Measurements from ENCODE around the gene TEK. TPM values are rescaled to one million over a fixed set of nuclear protein-coding genes. Genes with fewer than 3 reads are reported as not detected.

The TEK gene
- total and polyA plus RNA-seq, 10 of the 15 experiments (the other 5 are each of a cell fraction or from before 2014, with no cell fraction given): not detected

DNA sequence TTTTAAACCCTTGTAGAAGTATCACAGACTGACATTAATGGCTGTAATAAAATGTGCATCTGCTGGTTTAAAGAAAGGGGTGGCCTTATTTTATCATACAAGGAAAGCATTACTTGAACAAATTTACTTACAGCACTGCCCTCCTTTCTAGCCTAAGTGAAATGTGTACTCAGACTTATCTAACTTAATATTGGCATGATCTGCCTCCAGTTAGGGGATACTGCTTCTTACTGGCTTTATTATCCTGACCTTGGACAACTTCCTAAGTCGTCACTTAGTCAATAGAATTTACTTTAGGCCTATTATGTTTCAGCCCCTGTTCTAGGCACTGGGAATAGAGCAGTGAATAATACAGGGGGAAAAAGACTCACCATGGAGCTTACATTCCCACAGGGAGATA, 79.4 kb downstream of the TEK start:
- WGBS (ENCODE audit: insufficient coverage, insufficient replicate concordance, low lambda C conversion rate, missing lambda C conversion rate): 0% methylated on average over 1 of the region's 1 CpG
- DNase-seq (ENCODE audit: low read depth, low spot score) (no peak), ATAC-seq (no peak), FAIRE-seq (no peak)
- no peaks in the 10 kb centered on the region for H3K27me3 ChIP-seq (replicated peaks in 1 of 2; ENCODE audit: control insufficient read depth in 2 of 2, insufficient read depth in 2 of 2, low read length in 1 of 2)
- H3K79me2 ChIP-seq (ENCODE audit: control insufficient read depth, insufficient read depth, low read length): no peaks in the 10 kb centered on the region
- ChIA-PET CTCF (no interaction called here), RAD21 (ENCODE audit: unreplicated experiment) (no interaction called here), POLR2A (no interaction called here), SMC1A (ENCODE audit: uncharacterized antibody, unreplicated experiment) (no interaction called here)
- H2AFZ ChIP-seq (ENCODE audit: control insufficient read depth, low read depth, low read length): no peak overlapping the region
- H3K27ac ChIP-seq (ENCODE audit: control insufficient read depth, insufficient read depth): no peak overlapping the region
- H3K9me3 ChIP-seq (replicated peaks; ENCODE audit: control insufficient read depth, insufficient read depth, low read length): no peaks in the 10 kb centered on the region
- H3K4me1 ChIP-seq (ENCODE audit: control insufficient read depth, insufficient read depth, low read length): no peaks in the 10 kb centered on the region
- H3K4me3 ChIP-seq: no peak overlapping the region
- no peaks in the 10 kb centered on the region for H3K36me3 ChIP-seq (ENCODE audit: control insufficient read depth in 2 of 2, insufficient read depth in 2 of 2, low read length in 1 of 2)
- BruUV-seq (replicated peaks): no TSS peak
- no peak overlapping the region for H3K4me2 ChIP-seq (ENCODE audit: control insufficient read depth, insufficient read depth)
- no peak for TF ChIP-seq MYB (IDR thresholded peaks at IDR 0.05; ENCODE audit: borderline replicate concordance, low read depth, low read length)
- no peak for TF ChIP-seq BRCA1 (IDR thresholded peaks at IDR 0.05; ENCODE audit: low read depth, low read length)
- no peak for TF ChIP-seq STAT1 (conservative IDR thresholded peaks at IDR 0.05)
- TF ChIP-seq NR2F1 (conservative IDR thresholded peaks at IDR 0.05): no peak
- TF ChIP-seq EP300 (IDR thresholded peaks at IDR 0.05; ENCODE audit: borderline replicate concordance in 1 of 2, control insufficient read depth in 1 of 2, low read depth in 2 of 2, low read length in 2 of 2): no peak
- no peak for TF ChIP-seq KDM1A (IDR thresholded peaks at IDR 0.05; ENCODE audit: borderline replicate concordance)
- TF ChIP-seq NRF1 (conservative IDR thresholded peaks at IDR 0.05; ENCODE audit: low read depth, low read length): no peak
- no peak for TF ChIP-seq GABPA (IDR thresholded peaks at IDR 0.05; ENCODE audit: low read depth)
- no peak for TF ChIP-seq IKZF1 (conservative IDR thresholded peaks at IDR 0.05)
- H3K9ac ChIP-seq (ENCODE audit: control insufficient read depth, insufficient read depth, low read length): no peak overlapping the region
- in situ Hi-C loops (cut with MboI) (no loop called here), intact Hi-C loops (cut with micrococcal nuclease; ENCODE audit: unreplicated experiment) (no loop called here)
- no peaks in the 10 kb centered on the region for H4K20me1 ChIP-seq (ENCODE audit: control insufficient read depth, insufficient read depth)

DNA sequence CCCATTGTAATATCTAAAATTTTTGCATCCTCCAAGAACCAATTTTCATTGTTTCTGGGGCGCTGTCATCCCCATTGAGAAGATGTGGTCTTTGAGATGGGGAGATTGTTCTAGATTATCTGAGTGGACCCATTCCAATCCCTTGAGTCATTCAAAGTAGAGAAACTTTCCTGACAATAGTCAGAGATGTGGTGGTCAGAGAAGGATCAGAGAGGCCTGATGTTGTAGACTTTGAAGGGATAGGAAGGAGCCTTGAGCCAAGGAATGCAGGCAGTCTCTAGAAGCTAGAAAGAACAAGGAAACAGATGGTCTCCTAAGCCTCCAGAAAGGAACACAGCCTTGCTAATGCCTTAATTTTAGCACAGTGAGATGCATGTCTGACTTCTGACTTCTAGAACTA, 80.4 kb downstream of the TEK start:
- TF ChIP-seq LARP7 (IDR thresholded peaks at IDR 0.05) (no peak), BRCA1 (IDR thresholded peaks at IDR 0.05; ENCODE audit: low read depth, low read length) (no peak), MEF2B (IDR thresholded peaks at IDR 0.05; ENCODE audit: partially characterized antibody, poor library complexity, severe bottlenecking) (no peak), SMC3 (IDR thresholded peaks at IDR 0.05; ENCODE audit: borderline replicate concordance, low read length) (no peak), MTA3 (IDR thresholded peaks at IDR 0.05; ENCODE audit: borderline replicate concordance, low read length) (no peak)
- CTCF ChIA-PET: no interaction called here
- ATAC-seq (no peak), FAIRE-seq (no peak), DNase-seq (ENCODE audit: low read depth, low spot score) (no peak)
- no peak overlapping the region for H3K27ac ChIP-seq (ENCODE audit: control insufficient read depth, insufficient read depth)
- no peak overlapping the region for H2AFZ ChIP-seq (ENCODE audit: control insufficient read depth, low read depth, low read length)
- 0% methylated on average over 1 of the region's 1 CpG for WGBS (ENCODE audit: insufficient coverage, insufficient replicate concordance, low lambda C conversion rate, missing lambda C conversion rate)
- no peaks in the 10 kb centered on the region for H4K20me1 ChIP-seq (ENCODE audit: control insufficient read depth, insufficient read depth)
- POLR2A ChIA-PET: no interaction called here
- no peaks in the 10 kb centered on the region for H3K27me3 ChIP-seq (replicated peaks in 1 of 2; ENCODE audit: control insufficient read depth in 2 of 2, insufficient read depth in 2 of 2, low read length in 1 of 2)
- intact Hi-C loops (cut with micrococcal nuclease; ENCODE audit: unreplicated experiment) (no loop called here), in situ Hi-C loops (cut with MboI) (no loop called here)
- H3K79me2 ChIP-seq (ENCODE audit: control insufficient read depth, insufficient read depth, low read length): no peaks in the 10 kb centered on the region
- no peaks in the 10 kb centered on the region for H3K4me1 ChIP-seq (ENCODE audit: control insufficient read depth, insufficient read depth, low read length)
- H3K9me3 ChIP-seq (replicated peaks; ENCODE audit: control insufficient read depth, insufficient read depth, low read length): no peaks in the 10 kb centered on the region
- no peak overlapping the region for H3K4me3 ChIP-seq
- RAD21 ChIA-PET (ENCODE audit: unreplicated experiment): no interaction called here
- BruUV-seq (replicated peaks): no TSS peak
- H3K36me3 ChIP-seq (ENCODE audit: control insufficient read depth in 2 of 2, insufficient read depth in 2 of 2, low read length in 1 of 2): no peaks in the 10 kb centered on the region
- no peak overlapping the region for H3K9ac ChIP-seq (ENCODE audit: control insufficient read depth, insufficient read depth, low read length)
- SMC1A ChIA-PET (ENCODE audit: uncharacterized antibody, unreplicated experiment): no interaction called here
- H3K4me2 ChIP-seq (ENCODE audit: control insufficient read depth, insufficient read depth): no peak overlapping the region

All from GM12878 (cell line).